Astrocyte of the spinal cord (primary cell): Measurements from ENCODE around the gene SHPK.

Experiments used
- DNase-seq: peaks from one replicate; pipeline ENCODE4 v3.0.0; 2011; ENCODE audit warnings: low read depth, low spot score
- H3K4me3 ChIP-seq: 2 replicates; pipeline ENCODE4 v1.5.1; 2011; ENCODE audit warnings: low read depth, mild to moderate bottlenecking, low read length, moderate library complexity
- in situ Hi-C: cut with HindIII; loops from 2 replicates; pipeline ENCODE4 v1.10.0; 2017; ENCODE audit warnings: low sequenced_read_pairs
- TF ChIP-seq, protein P1 (sequence below): IDR thresholded peaks from 2 replicates; pipeline ENCODE4 v1.5.1; 2012; ENCODE audit warnings: low read depth, mild to moderate bottlenecking, low read length, inconsistent platforms

SHPK gene

DNA sequence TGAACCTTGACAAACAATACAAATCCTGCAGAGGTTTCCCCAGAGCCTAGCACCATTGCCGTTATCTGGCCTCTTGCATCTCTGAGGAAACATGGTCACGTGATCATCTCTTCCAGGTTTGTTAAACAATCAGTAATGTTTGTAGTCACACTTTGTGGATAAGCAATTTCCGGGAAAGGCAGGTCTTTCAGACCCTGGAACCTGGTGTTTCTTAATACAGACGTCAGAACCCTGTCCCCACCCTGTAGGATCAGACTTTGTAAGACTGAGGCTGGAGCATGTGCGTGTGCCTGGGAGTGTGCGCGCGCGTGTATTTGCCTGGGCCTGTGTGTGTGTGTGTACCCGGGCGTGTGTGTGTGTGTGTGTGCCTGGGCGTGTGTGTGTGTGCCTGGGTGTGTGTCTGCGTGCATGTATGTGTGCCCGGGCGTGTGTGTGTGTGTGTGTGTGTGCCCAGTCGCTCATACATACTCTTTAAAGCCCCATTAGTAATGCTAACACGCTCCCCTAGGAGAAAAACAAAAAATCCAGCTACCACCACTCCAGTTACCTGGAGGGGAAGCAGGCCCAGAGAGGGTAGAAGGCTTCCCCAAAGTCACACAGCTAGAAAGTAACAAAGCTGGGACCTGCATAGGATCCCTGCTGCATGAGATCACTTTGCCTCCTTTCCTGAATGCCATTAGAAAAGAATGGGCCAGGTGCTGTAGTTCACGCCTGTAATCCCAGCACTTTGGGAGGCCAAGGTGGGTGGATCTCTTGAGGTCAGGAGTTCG, 5.9 kb upstream of the SHPK start:
- no peak overlapping the region for H3K4me3 ChIP-seq
- DNase-seq = no peak
- TF ChIP-seq, protein P1, sequence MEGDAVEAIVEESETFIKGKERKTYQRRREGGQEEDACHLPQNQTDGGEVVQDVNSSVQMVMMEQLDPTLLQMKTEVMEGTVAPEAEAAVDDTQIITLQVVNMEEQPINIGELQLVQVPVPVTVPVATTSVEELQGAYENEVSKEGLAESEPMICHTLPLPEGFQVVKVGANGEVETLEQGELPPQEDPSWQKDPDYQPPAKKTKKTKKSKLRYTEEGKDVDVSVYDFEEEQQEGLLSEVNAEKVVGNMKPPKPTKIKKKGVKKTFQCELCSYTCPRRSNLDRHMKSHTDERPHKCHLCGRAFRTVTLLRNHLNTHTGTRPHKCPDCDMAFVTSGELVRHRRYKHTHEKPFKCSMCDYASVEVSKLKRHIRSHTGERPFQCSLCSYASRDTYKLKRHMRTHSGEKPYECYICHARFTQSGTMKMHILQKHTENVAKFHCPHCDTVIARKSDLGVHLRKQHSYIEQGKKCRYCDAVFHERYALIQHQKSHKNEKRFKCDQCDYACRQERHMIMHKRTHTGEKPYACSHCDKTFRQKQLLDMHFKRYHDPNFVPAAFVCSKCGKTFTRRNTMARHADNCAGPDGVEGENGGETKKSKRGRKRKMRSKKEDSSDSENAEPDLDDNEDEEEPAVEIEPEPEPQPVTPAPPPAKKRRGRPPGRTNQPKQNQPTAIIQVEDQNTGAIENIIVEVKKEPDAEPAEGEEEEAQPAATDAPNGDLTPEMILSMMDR = no peak
- in situ Hi-C loops = no loop called here

DNA sequence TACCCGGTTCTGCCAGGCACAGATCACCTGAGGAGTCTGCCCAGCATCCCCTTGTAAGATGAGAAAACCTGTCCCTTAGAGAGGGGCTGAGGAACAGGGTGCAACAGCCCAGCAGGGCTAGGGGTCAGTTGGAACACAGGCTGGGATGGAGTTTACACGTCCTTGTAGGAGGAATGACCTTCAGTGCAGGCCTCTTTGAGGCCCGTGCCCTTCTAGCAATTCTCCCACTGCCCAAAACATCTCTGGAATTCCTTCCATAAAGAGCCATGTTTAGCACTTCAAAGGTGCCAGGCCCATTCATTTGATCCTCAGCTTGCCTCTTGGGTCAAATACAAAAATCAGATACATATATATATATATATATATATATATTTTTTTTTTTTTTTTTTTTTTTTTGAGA, 5.0 kb upstream of the SHPK start:
- in situ Hi-C loops = no loop called here
- no peak overlapping the region for H3K4me3 ChIP-seq
- TF ChIP-seq, protein P1 = no peak
- DNase-seq = no peak

DNA sequence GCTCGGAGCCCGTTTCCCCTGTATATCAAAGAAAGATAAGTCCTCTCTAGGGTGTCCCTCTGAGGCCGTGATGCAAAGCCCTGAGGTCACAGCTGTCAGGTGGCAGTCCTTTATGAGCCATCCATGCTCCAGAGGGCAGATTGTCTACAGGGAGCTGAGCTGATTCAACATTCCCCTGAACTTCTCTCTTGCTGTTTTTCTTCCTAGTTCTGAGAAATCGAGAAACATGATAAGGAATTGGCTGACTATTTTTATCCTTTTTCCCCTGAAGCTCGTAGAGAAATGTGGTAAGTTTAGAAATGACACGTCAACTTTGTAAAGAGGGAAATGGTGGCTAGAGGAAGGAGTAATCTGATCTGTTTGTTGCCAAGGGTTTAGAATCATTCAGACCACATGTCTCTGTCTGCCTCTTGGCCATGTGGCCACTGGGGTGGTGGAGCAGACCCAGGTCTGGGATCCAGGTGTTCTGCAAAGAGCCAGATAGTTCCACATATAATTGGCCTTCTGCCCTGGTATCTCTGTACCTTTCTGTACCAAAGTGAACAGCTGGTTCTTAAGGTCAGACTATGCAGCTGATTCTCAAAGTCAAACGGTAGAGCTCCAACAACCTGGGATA, 4.0 kb upstream of the SHPK start:
- in situ Hi-C loops = no loop called here

DNA sequence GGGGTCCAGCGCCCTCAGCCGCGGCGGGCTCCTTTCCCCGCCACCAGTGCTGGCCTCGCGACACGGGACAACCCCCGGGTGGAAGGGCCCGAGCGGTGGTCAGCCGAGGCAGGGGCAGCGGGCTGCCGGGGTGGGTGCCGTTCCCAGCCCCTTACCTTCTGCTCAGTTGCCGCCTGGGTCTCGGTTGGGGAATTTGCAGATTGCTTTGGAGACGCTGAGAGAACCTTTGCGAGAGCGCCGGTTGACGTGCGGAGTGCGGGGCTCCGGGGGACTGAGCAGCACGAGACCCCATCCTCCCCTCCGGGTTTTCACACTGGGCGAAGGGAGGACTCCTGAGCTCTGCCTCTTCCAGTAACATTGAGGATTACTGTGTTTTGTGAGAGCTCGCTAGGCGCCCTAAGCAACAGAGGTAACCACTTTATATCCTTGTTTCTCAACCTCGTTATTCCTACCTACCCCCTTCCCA, 891 bp upstream of the SHPK start:
- no peak for DNase-seq
- in situ Hi-C loops = no loop called here
- peak overlapping the region; percentile 76 for H3K4me3 ChIP-seq

More for the DNA sequence above, 4.0 kb upstream of the SHPK start:
- TF ChIP-seq, protein P1 = no peak
- DNase-seq = peak; percentile 47
- no peak overlapping the region for H3K4me3 ChIP-seq

DNA sequence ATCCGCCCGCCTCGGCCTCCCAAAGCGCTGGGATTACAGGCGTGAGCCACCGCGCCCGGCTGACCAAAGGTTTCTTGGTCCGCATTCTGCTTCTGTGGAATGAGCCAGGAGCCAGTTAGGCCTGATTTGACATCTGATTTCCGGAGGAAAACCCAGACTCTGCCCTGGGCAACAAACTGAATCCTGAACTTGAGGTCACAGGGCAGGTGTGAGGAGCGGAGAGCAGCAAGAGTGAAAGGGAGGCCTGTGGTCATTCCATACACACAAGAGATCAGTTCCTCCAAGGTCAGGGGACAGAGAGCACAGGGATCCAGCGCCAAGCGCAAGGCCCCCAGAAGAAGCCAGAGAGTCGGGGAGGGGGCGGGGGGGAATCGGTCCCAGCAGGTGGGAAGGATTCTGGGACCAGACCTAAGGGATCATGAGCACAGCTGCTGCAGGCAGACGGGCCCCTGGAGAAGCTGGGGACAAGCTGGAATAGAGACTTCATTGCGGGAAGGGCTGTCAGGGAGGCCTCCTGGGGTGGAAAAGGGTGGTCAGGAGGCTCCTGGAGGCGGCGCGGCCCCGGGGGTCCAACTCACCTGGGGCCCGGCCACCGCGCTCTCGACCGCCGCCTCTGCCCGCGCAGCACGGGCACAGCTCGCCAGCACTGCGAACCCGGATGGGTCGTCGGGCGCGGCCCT, 436 bp downstream of the SHPK start:
- DNase-seq = no peak

More for the DNA sequence above, 891 bp upstream of the SHPK start:
- TF ChIP-seq, protein P1 = no peak

DNA sequence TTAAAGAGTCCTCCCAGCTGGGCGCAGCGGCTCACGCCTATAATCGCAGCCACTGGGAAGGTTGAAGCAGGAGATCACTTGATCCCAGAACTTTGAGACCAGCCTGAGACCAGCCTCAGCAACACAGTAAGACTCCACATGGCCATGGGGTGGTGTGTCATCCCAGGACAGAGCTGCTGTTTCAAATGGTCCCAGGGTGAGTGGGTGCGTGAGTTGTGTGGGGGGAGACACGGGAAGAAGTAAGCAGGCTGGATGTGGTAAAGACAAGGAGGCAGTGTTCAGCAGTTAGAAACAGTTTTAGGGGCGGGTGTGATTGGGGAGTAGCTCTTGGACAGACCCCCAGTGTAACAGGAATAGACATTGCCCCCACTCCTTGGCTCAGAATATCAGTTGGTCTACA, 3.8 kb downstream of the SHPK start:
- TF ChIP-seq, protein P1 = no peak
- in situ Hi-C loops = no loop called here
- no peak for DNase-seq
- H3K4me3 ChIP-seq = no peak overlapping the region

More for the DNA sequence above, 436 bp downstream of the SHPK start:
- in situ Hi-C loops = no loop called here
- peak overlapping the region; percentile 76 for H3K4me3 ChIP-seq
- TF ChIP-seq, protein P1 = no peak
